ENCODE measurements around the gene CHN1. TPM values are rescaled to one million over a fixed set of nuclear protein-coding genes. Genes with fewer than 3 reads are reported as not detected.

The CHN1 gene
- total RNA-seq, 1 donor from 2014 or later = 7.8 TPM

DNA sequence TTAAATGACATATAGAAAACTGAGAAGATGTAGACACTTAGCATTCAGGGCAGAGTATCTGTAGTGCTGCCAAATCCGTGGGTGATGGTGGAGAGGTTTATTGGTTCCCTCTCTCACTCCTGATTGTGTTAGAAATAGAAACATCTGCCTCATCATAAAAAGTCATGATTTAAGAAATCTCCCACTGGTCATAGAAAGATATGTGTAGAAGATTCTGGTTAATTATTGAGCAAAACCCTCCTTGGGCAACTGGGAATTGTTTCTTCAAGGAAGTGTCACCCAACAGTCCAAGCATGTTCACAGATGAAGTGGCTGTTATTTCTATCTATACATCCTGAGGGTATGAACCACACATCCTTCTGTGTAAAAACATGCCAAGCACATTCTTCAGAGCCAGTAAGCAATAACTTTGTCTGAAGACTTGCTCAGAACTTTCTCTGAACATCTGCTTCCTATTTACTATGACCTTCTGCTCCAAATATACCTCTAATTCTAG lies 207.4 kb downstream of the CHN1 start:
- no peak overlapping the region for H3K27ac ChIP-seq
- intact Hi-C loops (cut with DNase I) = no loop called here
- H3K36me3 ChIP-seq = no peaks in the 10 kb centered on the region
- TF ChIP-seq, protein P1, sequence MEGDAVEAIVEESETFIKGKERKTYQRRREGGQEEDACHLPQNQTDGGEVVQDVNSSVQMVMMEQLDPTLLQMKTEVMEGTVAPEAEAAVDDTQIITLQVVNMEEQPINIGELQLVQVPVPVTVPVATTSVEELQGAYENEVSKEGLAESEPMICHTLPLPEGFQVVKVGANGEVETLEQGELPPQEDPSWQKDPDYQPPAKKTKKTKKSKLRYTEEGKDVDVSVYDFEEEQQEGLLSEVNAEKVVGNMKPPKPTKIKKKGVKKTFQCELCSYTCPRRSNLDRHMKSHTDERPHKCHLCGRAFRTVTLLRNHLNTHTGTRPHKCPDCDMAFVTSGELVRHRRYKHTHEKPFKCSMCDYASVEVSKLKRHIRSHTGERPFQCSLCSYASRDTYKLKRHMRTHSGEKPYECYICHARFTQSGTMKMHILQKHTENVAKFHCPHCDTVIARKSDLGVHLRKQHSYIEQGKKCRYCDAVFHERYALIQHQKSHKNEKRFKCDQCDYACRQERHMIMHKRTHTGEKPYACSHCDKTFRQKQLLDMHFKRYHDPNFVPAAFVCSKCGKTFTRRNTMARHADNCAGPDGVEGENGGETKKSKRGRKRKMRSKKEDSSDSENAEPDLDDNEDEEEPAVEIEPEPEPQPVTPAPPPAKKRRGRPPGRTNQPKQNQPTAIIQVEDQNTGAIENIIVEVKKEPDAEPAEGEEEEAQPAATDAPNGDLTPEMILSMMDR (IDR thresholded peaks at IDR 0.05) = no peak
- H3K9me3 ChIP-seq = no peaks in the 10 kb centered on the region
- H3K27me3 ChIP-seq = no peaks in the 10 kb centered on the region
- no peak for DNase-seq (ENCODE audit: low spot score in 2 of 2)
- H3K4me3 ChIP-seq = no peak overlapping the region
- H3K4me1 ChIP-seq = no peaks in the 10 kb centered on the region

DNA sequence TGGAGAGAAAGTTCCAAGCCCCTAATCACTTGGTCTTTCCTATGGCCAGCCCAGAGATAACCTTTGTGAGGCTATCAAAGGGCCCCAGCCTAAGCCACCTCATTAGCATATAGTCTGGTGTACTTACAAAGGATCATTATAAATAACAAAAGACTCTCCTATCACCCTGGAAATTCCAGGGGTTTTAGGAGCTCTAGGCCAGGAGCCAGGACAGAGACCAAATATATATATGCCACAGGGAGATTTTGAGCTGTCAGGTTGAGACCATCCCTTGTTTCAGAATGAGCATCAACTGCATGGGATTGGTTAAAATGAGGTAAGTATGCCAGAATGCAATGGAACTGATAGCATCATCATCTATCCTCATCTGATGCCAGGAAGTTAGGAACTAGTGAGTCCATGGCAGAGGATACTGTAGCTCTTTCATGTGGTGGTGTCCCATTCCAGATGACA lies 208.8 kb downstream of the CHN1 start:
- Histone ChIP-seq H3K9me3 (no peaks in the 10 kb centered on the region), H3K27ac (no peak overlapping the region), H3K27me3 (no peaks in the 10 kb centered on the region), H3K4me1 (no peaks in the 10 kb centered on the region), H3K36me3 (no peaks in the 10 kb centered on the region), H3K4me3 (no peak overlapping the region)
- no peak for DNase-seq (ENCODE audit: low spot score in 2 of 2)
- intact Hi-C loops (cut with DNase I) = no loop called here
- TF ChIP-seq, protein P1 (IDR thresholded peaks at IDR 0.05) = no peak

DNA sequence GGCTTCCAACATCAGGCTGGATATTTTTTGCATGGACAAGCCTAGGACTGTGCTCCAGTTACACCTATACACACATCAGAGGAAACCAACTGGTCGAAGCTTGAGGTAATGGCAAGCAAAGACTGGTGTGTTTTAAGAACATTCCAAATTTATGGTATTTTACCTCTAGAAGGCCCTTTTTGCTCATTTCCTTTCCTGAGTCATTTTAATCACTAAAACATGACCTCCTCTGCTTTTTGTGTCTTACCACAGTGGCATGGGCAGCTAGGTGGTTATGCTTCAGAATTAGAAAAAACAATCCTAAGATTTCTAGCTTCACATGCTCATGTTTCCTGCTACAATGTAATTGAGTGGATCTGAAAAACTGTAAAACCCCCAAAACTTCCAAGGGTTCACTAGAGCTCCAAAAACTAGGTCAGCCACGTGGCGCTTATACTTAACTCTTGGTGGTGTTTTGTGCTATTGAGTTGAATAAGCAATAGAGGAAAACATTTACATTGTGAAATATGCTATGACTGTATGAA lies 210.3 kb downstream of the CHN1 start:
- Histone ChIP-seq H3K36me3 (no peaks in the 10 kb centered on the region), H3K27ac (no peak overlapping the region), H3K9me3 (no peaks in the 10 kb centered on the region), H3K4me3 (no peak overlapping the region), H3K4me1 (no peaks in the 10 kb centered on the region), H3K27me3 (no peaks in the 10 kb centered on the region)
- no peak for DNase-seq (ENCODE audit: low spot score in 2 of 2)
- intact Hi-C loops (cut with DNase I) = no loop called here
- TF ChIP-seq, protein P1 (IDR thresholded peaks at IDR 0.05) = no peak

DNA sequence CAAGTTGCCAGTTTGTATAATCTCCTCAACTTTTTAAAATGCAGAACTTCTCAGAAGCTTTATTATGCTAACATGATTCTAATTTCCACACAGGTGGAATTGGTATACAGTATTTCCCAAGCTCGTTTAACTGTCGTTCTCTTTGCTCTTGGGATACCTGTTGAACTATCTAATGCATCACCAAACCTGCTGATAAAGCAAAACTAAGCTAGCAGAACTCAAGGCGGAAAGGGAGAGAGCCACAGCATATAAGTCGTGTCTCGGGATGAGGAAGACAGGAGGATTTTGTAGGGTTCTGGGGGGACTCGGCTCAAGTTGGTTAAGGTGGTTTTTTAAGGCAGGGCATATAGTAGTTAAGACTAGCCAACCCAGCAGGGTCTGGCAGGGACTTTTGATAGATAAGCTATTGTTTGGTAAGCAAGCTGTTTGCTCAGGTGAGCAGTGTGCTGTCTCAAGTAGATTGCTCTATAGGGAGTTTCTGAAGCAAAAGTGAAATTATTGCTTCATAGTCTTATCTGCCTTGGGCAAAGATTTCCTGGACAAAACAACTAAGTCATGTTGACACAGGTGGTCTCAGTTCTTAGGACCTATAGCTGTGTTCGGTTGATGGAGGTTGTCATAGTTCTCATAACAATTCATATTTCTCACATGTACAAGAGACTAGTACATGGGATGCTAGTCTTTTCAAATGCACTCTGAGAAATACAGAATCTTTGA lies 212.7 kb downstream of the CHN1 start:
- no peaks in the 10 kb centered on the region for H3K36me3 ChIP-seq
- intact Hi-C loops (cut with DNase I) = no loop called here
- DNase-seq (ENCODE audit: low spot score in 2 of 2) = no peak
- no peak overlapping the region for H3K27ac ChIP-seq
- H3K4me3 ChIP-seq = no peak overlapping the region
- no peaks in the 10 kb centered on the region for H3K4me1 ChIP-seq
- TF ChIP-seq, protein P1 (IDR thresholded peaks at IDR 0.05) = no peak
- H3K9me3 ChIP-seq = no peaks in the 10 kb centered on the region
- H3K27me3 ChIP-seq = no peaks in the 10 kb centered on the region

DNA sequence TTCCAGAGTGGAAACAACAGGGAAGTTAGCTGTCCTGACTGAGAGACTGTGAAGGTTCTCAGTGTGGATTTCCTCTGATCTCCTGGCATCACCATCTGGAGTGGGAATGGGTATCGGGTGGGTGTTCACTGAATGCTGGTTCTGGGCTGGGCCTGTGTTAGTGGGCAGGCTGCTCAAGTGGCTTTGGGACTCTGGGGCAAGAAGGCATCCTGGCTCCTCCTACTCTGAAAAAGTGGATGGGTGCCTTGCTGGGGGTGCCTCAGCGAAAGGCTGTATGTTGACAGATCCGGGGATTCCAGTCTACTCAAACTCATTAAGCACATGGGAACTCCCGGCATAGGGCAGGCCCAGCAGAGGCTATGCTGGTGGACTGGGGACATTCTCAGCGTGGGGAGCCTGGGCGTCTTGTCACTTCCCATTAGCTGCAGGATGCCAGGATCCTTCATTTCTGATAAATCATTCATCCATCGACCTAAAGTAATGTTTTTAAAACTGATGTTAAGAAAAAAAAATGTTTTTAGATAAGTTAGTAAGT lies 213.4 kb downstream of the CHN1 start:
- H3K4me3 ChIP-seq = no peak overlapping the region

More for the DNA sequence above, 213.4 kb downstream of the CHN1 start:
- H3K27ac ChIP-seq = no peak overlapping the region
- DNase-seq (ENCODE audit: low spot score in 2 of 2) = no peak
- intact Hi-C loops (cut with DNase I) = no loop called here
- no peaks in the 10 kb centered on the region for H3K4me1 ChIP-seq
- H3K36me3 ChIP-seq = no peaks in the 10 kb centered on the region
- TF ChIP-seq, protein P1 (IDR thresholded peaks at IDR 0.05) = no peak
- no peaks in the 10 kb centered on the region for H3K27me3 ChIP-seq
- H3K9me3 ChIP-seq = no peaks in the 10 kb centered on the region

Measured in ascending aorta (tissue), 2 donors.